Nephron progenitor cell (in vitro differentiated cells): ENCODE measurements around the gene GAGE10.
A peak's percentile ranks its signal among the peaks of the same experiment; 100 is the strongest.
"Not testable (repeated sequence)": the region's sequence is repeated elsewhere in the genome, so short reads cannot be mapped to it uniquely, and the experiment has no call there.

Source experiments
- DNase-seq: peaks from one replicate; pipeline ENCODE4 v3.0.0; 2021
- H3K27ac Mint-ChIP-seq: 2 replicates; pipeline ENCODE4 v1.8.0; 2021; ENCODE audit warnings: mild to moderate bottlenecking, moderate library complexity, mixed read lengths
- H3K27me3 Mint-ChIP-seq: 2 replicates; pipeline ENCODE4 v1.8.0; 2021; ENCODE audit warnings: mild to moderate bottlenecking, low read depth, mixed read lengths; ENCODE audit not compliant: poor library complexity
- H3K36me3 Mint-ChIP-seq: 2 replicates; pipeline ENCODE4 v1.8.0; 2021; ENCODE audit warnings: low read depth, mixed read lengths
- H3K4me1 Mint-ChIP-seq: 2 replicates; pipeline ENCODE4 v1.8.0; 2021; ENCODE audit warnings: mixed read lengths
- H3K4me3 Mint-ChIP-seq: 2 replicates; pipeline ENCODE4 v1.8.0; 2021; ENCODE audit warnings: mild to moderate bottlenecking, moderate library complexity, mixed read lengths
- H3K9me3 Mint-ChIP-seq: 2 replicates; pipeline ENCODE4 v1.8.0; 2021; ENCODE audit warnings: mild to moderate bottlenecking, moderate library complexity, mixed read lengths
- CTCF ChIP-seq: fragments of 200-600 bp; sonication (generic); IDR thresholded peaks from 2 replicates; pipeline ENCODE4 v1.5.0; 2021; ENCODE audit warnings: antibody characterized with exemption

Gene GAGE10

GRCh38 chrX:49290215-49290614 lies 13.2 kb upstream of the GAGE10 start:
- TF ChIP-seq CTCF, result no peak
- Mint-ChIP-seq H3K4me1 (peaks cover 9% of the 10 kb centered on the region), H3K36me3 (no peaks in the 10 kb centered on the region), H3K4me3 (no peak overlapping the region), H3K9me3 (peaks cover 52% of the 10 kb centered on the region), H3K27me3 (peaks cover 7% of the 10 kb centered on the region), H3K27ac (no peak overlapping the region)
- DNase-seq, result no peak

GRCh38 chrX:49291615-49292337 lies 11.7 kb upstream of the GAGE10 start:
- peaks cover 7% of the 10 kb centered on the region for H3K27me3 Mint-ChIP-seq
- H3K36me3 Mint-ChIP-seq, result peaks cover 3% of the 10 kb centered on the region
- TF ChIP-seq CTCF, result peak; percentile 60
- no peak overlapping the region for H3K4me3 Mint-ChIP-seq
- H3K9me3 Mint-ChIP-seq, result peaks cover 67% of the 10 kb centered on the region
- peak; percentile 75 for DNase-seq
- H3K4me1 Mint-ChIP-seq, result peaks cover 9% of the 10 kb centered on the region
- no peak overlapping the region for H3K27ac Mint-ChIP-seq

GRCh38 chrX:49292400-49293362 lies 10.8 kb upstream of the GAGE10 start:
- Mint-ChIP-seq H3K27me3 (peaks cover 7% of the 10 kb centered on the region), H3K36me3 (peaks cover 4% of the 10 kb centered on the region), H3K4me1 (peaks cover 9% of the 10 kb centered on the region), H3K9me3 (peaks cover 66% of the 10 kb centered on the region), H3K27ac (no peak overlapping the region), H3K4me3 (no peak overlapping the region)
- TF ChIP-seq CTCF, result no peak
- no peak for DNase-seq

- not testable (repeated sequence) for H3K36me3 Mint-ChIP-seq, H3K27ac Mint-ChIP-seq, H3K4me1 Mint-ChIP-seq, DNase-seq, H3K27me3 Mint-ChIP-seq, H3K4me3 Mint-ChIP-seq
- peaks cover 65% of the 10 kb centered on the region for H3K9me3 Mint-ChIP-seq
Observed at GRCh38 chrX:49299293-49299692, 4.2 kb upstream of the GAGE10 start.

GRCh38 chrX:49300703-49301102 lies 2.7 kb upstream of the GAGE10 start:
- Mint-ChIP-seq H3K27me3 (peaks cover 6% of the 10 kb centered on the region), H3K36me3 (peaks cover 9% of the 10 kb centered on the region), H3K4me3 (no peak overlapping the region), H3K9me3 (peaks cover 64% of the 10 kb centered on the region), H3K27ac (no peak overlapping the region), H3K4me1 (no peaks in the 10 kb centered on the region)
- no peak for DNase-seq
- TF ChIP-seq CTCF, result no peak

GRCh38 chrX:49307775-49308174 lies 4.3 kb downstream of the GAGE10 start:
- not testable (repeated sequence) for DNase-seq, H3K36me3 Mint-ChIP-seq, H3K27ac Mint-ChIP-seq

More at GRCh38 chrX:49307775-49308174, 4.3 kb downstream of the GAGE10 start:
- H3K4me1 Mint-ChIP-seq, result peaks cover 22% of the 10 kb centered on the region
- not testable (repeated sequence) for H3K27me3 Mint-ChIP-seq, H3K4me3 Mint-ChIP-seq
- peaks cover 63% of the 10 kb centered on the region for H3K9me3 Mint-ChIP-seq
